ENCODE results near the gene COX4I1.

The COX4I1 gene

DNA sequence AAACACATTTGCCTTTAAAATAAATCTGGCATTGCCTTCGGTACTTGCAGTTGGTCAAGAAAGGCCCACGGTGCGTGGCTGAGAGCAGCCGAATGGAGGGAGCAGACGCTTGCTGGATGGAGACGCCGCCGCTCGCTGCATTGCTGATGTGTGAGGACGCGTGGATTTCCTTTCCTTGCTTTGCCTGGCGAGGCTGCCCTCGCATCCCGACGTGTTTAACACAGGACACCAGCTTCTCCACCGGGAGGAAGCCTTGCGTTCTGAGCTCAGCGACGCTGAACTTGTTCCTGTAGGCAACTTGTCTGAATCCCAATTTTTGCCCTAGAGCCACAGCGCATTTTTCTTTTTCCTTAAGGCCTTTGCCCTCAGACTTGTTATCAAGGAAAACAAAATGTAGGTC lies 45.8 kb downstream of the COX4I1 start:
- no peak for DNase-seq (ENCODE audit: low read depth)
- no peak for TF ChIP-seq CTCF (IDR thresholded peaks at IDR 0.05; ENCODE audit: low read depth, low read length, missing control alignments)
- in situ Hi-C loops (cut with HindIII; ENCODE audit: low sequenced_read_pairs): no loop called here
- H3K4me3 ChIP-seq (ENCODE audit: low read depth, low read length): no peak overlapping the region

GRCh38 chr16:85846461-85846860 lies 47.0 kb downstream of the COX4I1 start:
- no peak for TF ChIP-seq CTCF (IDR thresholded peaks at IDR 0.05; ENCODE audit: low read depth, low read length, missing control alignments)
- in situ Hi-C loops (cut with HindIII; ENCODE audit: low sequenced_read_pairs): no loop called here
- H3K4me3 ChIP-seq (ENCODE audit: low read depth, low read length): no peak overlapping the region
- DNase-seq (ENCODE audit: low read depth): no peak

DNA sequence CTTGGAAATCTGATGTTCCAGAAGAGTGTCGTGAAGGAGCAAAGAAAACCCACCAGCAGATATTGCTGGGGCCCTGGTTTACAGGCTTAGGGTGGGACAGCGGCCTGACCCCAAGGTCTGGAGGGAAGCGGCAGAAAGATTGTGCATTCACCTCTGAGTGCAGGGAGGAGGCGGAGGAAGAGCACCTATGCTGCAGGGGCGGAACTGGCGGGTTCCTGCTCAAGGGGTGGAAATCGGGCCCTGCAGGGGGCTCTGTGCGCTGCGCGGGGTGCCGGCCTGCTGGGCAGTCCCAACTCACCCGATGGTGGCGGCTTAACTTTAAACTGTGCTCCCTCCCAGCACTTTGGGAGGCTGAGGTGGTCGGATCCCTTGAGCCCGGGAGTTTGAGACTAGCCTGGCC lies 47.5 kb downstream of the COX4I1 start:
- in situ Hi-C loops (cut with HindIII; ENCODE audit: low sequenced_read_pairs): no loop called here

DNA sequence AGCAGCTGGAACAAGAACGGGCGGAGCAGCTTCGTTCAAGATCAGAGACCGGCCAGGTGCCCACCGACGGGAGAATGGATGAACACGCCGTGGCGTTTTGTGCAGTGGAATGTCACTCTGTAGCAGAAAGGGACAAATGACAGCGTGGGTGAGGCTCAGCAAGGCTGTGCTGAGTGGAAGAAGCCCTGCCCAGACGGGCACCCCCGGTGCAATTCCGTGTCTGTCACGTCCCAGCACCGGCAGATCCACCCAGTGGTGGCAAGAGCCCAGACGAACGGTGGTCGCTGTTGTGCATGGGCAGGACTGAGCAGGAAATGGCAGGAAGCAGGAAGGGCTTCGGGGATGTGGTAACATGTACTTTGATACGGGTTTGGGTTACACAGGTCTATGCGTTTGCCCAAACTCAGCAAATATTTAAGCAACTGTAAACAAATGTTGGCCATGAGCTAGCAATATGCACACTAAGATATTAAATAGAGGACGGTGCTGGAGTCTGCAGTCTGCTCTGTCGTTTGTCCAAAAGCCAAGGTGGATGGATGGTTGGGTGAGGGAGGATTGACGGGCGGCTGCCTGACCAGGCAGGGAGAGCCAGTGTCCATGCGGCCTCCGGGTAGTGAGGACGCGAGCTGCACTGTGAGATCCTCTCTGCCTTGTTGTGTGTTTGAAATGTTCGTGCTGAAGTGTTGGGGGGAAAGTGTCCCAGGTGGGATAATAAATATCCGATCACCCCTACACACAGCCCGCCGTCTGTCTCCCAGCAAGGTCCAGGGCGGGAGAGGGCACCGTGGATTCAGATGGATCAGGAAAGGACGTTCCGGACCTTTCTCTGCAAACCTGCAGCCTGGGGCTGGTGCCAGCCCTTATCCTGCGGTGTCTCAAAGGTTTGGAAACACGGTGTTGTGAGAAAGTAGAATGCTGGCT lies 48.4 kb downstream of the COX4I1 start:
- in situ Hi-C loops (cut with HindIII; ENCODE audit: low sequenced_read_pairs): no loop called here
- H3K4me3 ChIP-seq (ENCODE audit: low read depth, low read length): no peak overlapping the region
- no peak for TF ChIP-seq CTCF (IDR thresholded peaks at IDR 0.05; ENCODE audit: low read depth, low read length, missing control alignments)
- DNase-seq (ENCODE audit: low read depth): no peak

More for the DNA sequence above, 47.5 kb downstream of the COX4I1 start:
- TF ChIP-seq CTCF (IDR thresholded peaks at IDR 0.05; ENCODE audit: low read depth, low read length, missing control alignments): no peak
- H3K4me3 ChIP-seq (ENCODE audit: low read depth, low read length): no peak overlapping the region
- DNase-seq (ENCODE audit: low read depth): no peak

- DNase-seq (ENCODE audit: low read depth): no peak
- H3K4me3 ChIP-seq (ENCODE audit: low read depth, low read length): no peak overlapping the region
- in situ Hi-C loops (cut with HindIII; ENCODE audit: low sequenced_read_pairs): no loop called here
- TF ChIP-seq CTCF (IDR thresholded peaks at IDR 0.05; ENCODE audit: low read depth, low read length, missing control alignments): no peak
Measured at GRCh38 chr16:85848986-85849385, 49.5 kb downstream of the COX4I1 start.

GRCh38 chr16:85849388-85849787 lies 49.9 kb downstream of the COX4I1 start:
- TF ChIP-seq CTCF (IDR thresholded peaks at IDR 0.05; ENCODE audit: low read depth, low read length, missing control alignments): no peak
- in situ Hi-C loops (cut with HindIII; ENCODE audit: low sequenced_read_pairs): no loop called here
- no peak overlapping the region for H3K4me3 ChIP-seq (ENCODE audit: low read depth, low read length)
- DNase-seq (ENCODE audit: low read depth): no peak
